Kidney epithelial cell (primary cell): ENCODE data around the gene SLC35F3. TPM values are rescaled to one million over a fixed set of nuclear protein-coding genes. Genes with fewer than 3 reads are reported as not detected.
"Not testable (repeated sequence)": the region's sequence is repeated elsewhere in the genome, so short reads cannot be mapped to it uniquely, and the experiment has no call there.

Experiments used
- DNase-seq: peaks from one replicate; pipeline ENCODE4 v3.0.0-alpha.2; 2010; ENCODE audit warnings: low read depth
- H3K27me3 ChIP-seq: 2 replicates; pipeline ENCODE4 v1.6.0; 2011; ENCODE audit warnings: low read length; ENCODE audit not compliant: control insufficient read depth, insufficient read depth
- H3K36me3 ChIP-seq: 2 replicates; pipeline ENCODE4 v1.5.1; 2011; ENCODE audit warnings: low read length; ENCODE audit not compliant: control insufficient read depth, insufficient read depth
- H3K4me3 ChIP-seq: 2 replicates; pipeline ENCODE4 v1.5.1; 2011; ENCODE audit warnings: low read depth, mild to moderate bottlenecking, control low read depth, low read length
- CTCF ChIP-seq: IDR thresholded peaks from 2 replicates; pipeline ENCODE4 v1.5.1; 2011; ENCODE audit warnings: mild to moderate bottlenecking, moderate library complexity, low read length, control low read depth, inconsistent platforms; ENCODE audit not compliant: insufficient read depth, poor library complexity, severe bottlenecking
- total RNA-seq: library from RNA; depleted of rRNA; stranded (reverse); fragments of >200 nt; gene quantifications from 2 replicates; pipeline ENCODE4 v1.2.3, GENCODE V29; 2015

The SLC35F3 gene
- total RNA-seq, 1 donor from 2014 or later, result 1.1 TPM

GRCh38 chr1:234150892-234151291 lies 246.4 kb downstream of the SLC35F3 start:
- DNase-seq, result no peak
- no peak for TF ChIP-seq CTCF
- Histone ChIP-seq H3K4me3 (no peak overlapping the region), H3K36me3 (no peaks in the 10 kb centered on the region), H3K27me3 (no peaks in the 10 kb centered on the region)

GRCh38 chr1:234152344-234152743 lies 247.9 kb downstream of the SLC35F3 start:
- not testable (repeated sequence) for H3K4me3 ChIP-seq, DNase-seq, H3K36me3 ChIP-seq, H3K27me3 ChIP-seq

- DNase-seq, result peak; percentile 50
- Histone ChIP-seq H3K4me3 (no peak overlapping the region), H3K36me3 (no peaks in the 10 kb centered on the region), H3K27me3 (no peaks in the 10 kb centered on the region)
- peak; percentile 73 for TF ChIP-seq CTCF
Measured at GRCh38 chr1:234154320-234155251, 250.1 kb downstream of the SLC35F3 start.

GRCh38 chr1:234162661-234163060 lies 258.2 kb downstream of the SLC35F3 start:
- no peak for TF ChIP-seq CTCF
- no peak overlapping the region for H3K4me3 ChIP-seq
- no peak for DNase-seq
- no peaks in the 10 kb centered on the region for H3K27me3 ChIP-seq
- H3K36me3 ChIP-seq, result no peaks in the 10 kb centered on the region

- Histone ChIP-seq H3K27me3 (no peaks in the 10 kb centered on the region), H3K4me3 (no peak overlapping the region), H3K36me3 (no peaks in the 10 kb centered on the region)
- no peak for TF ChIP-seq CTCF
- no peak for DNase-seq
Measured at GRCh38 chr1:234163267-234163919, 258.9 kb downstream of the SLC35F3 start.

GRCh38 chr1:234164098-234164709 lies 259.7 kb downstream of the SLC35F3 start:
- no peak for DNase-seq
- H3K36me3 ChIP-seq, result no peaks in the 10 kb centered on the region
- H3K4me3 ChIP-seq, result no peak overlapping the region
- no peaks in the 10 kb centered on the region for H3K27me3 ChIP-seq
- TF ChIP-seq CTCF, result no peak
